Sigmoid colon (tissue), 7 donors: ENCODE data around the gene MDK. TPM values are rescaled to one million over a fixed set of nuclear protein-coding genes. Genes with fewer than 3 reads are reported as not detected.

Source experiments
- DNase-seq: peaks from one replicate; pipeline ENCODE4 v3.0.0-alpha.2; 2019
- H3K27ac ChIP-seq, 4 donors: fragments of 200-600 bp; sonication (generic); one replicate each; pipeline ENCODE4 v1.5.1; 2016 to 2019; ENCODE audit warnings: mild to moderate bottlenecking in 1 of 4
- H3K27me3 ChIP-seq, 3 donors: fragments of 200-600 bp; sonication (generic); one replicate each; pipeline ENCODE4 v1.5.1; 2019; ENCODE audit warnings: mild to moderate bottlenecking in 1 of 3
- H3K36me3 ChIP-seq, 4 donors: fragments of 200-600 bp; sonication (generic); one replicate each; pipeline ENCODE4 v1.5.1; 2016 to 2019
- H3K4me1 ChIP-seq, 4 donors: fragments of 200-600 bp; sonication (generic); one replicate each; pipeline ENCODE4 v1.5.1; 2017 to 2019
- H3K4me3 ChIP-seq, 4 donors: fragments of 200-600 bp; sonication (generic); one replicate each; pipeline ENCODE4 v1.5.1; 2017 to 2019; ENCODE audit warnings: mild to moderate bottlenecking in 2 of 4, moderate library complexity in 1 of 4
- H3K9me3 ChIP-seq, 4 donors: fragments of 200-600 bp in 3 of 4; sonication (generic) in 3 of 4; one replicate each; pipeline versions ENCODE4 v1.5.1 to v1.6.1; 2013 to 2019
- EP300 ChIP-seq, 4 donors: sonication (generic); formaldehyde crosslinking; IDR thresholded peaks; one replicate each; pipeline ENCODE4 v1.6.1; 2017; ENCODE audit warnings: antibody characterized with exemption in 4 of 4
- POLR2A ChIP-seq, 2 donors: fragments of 450-650 bp; IDR thresholded peaks; one replicate each; pipeline ENCODE4 v1.6.1; 2016; ENCODE audit warnings: antibody characterized with exemption in 2 of 2, mild to moderate bottlenecking in 2 of 2, moderate library complexity in 2 of 2
- POLR2AphosphoS5 ChIP-seq, 4 donors: sonication (generic); formaldehyde crosslinking; IDR thresholded peaks; one replicate each; pipeline ENCODE4 v1.6.1; 2017; ENCODE audit warnings: antibody characterized with exemption in 4 of 4
- WGBS, 2 donors: extraction: QIAGEN DNeasy Blood & Tissue Kit; methylation state at CpG; one replicate each; pipeline ENCODE4 v1.1.7; 2013; 5-methylcytosine and 5-hydroxymethylcytosine counted together
- intact Hi-C: fragments of 100-400 bp; cut with DNase I; formaldehyde crosslinking; loops from one replicate; pipeline ENCODE4 v1.15.1; 2023
- polyA plus RNA-seq, 3 donors: library from polyadenylated mRNA; stranded (reverse); fragments of 200-250 nt; gene quantifications; one replicate each; pipeline ENCODE4 v1.2.3, GENCODE V29; 2013
- total RNA-seq, 4 donors: library from RNA; depleted of rRNA; stranded (reverse); fragments of >200 nt; gene quantifications; one replicate each; pipeline ENCODE4 v1.1.0, GENCODE V29; 2016
- TF ChIP-seq, protein P1 (sequence below), 4 experiments: fragments of 450-650 bp in 3 of 4; fragments of 200-600 bp in 1 of 4; IDR thresholded peaks; one replicate each; pipeline ENCODE4 v1.5.1; 2016 to 2019; ENCODE audit warnings: antibody characterized with exemption in 4 of 4, mild to moderate bottlenecking in 3 of 4, moderate library complexity in 2 of 4
- donor health status: healthy with polysubstance abuse.
- donor health status: Bipolar disorder and iron deficiency.
- donor health status: healthy.

Gene MDK
- total and polyA plus RNA-seq, 7 donors, result 10.7 to 403 (median 49.9) TPM

DNA sequence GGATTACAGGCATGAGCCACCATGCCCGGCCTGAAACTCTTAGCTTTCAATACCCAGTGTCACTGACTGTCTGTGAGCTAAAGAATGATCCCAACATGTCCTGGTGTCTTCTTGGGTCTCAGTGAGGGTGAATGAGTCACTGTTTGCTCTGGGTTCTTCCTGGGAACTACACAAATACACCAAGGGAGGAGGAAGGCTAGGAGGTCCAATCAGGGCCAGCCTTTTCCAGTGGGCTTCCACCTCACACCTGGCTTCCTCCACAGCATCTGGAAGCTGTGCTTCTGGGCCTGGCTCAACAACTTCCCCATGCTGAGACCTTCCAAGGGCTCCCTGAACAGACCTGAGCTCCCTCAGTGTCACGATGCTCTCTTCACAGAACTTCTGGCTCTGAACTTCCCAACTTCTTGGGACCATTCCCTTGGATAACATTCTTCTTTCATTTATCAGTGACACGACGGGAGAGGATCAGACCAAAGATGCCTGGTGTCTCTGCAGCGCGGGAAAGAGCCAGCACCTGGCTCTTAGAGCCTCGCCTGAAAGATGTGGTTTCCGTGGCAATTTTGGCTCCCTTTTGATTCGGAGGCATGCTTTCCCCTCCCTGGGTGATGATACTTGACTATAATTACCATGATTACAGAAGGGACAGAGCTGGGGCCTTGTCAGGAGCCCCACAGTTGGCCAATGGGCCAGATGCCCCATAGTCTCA, 32.4 kb downstream of the MDK start:
- Histone ChIP-seq H3K36me3 (peaks cover 11 to 66% (median 31%) of the 10 kb centered on the region in 4 donors), H3K27ac (no peak overlapping the region), H3K4me3 (no peak overlapping the region), H3K9me3 (no peaks in the 10 kb centered on the region), H3K27me3 (no peaks in the 10 kb centered on the region), H3K4me1 (no peaks in the 10 kb centered on the region)
- TF ChIP-seq EP300 (IDR thresholded peaks at IDR 0.05), result no peak
- no peak for TF ChIP-seq POLR2A (IDR thresholded peaks at IDR 0.05)
- TF ChIP-seq, protein P1, sequence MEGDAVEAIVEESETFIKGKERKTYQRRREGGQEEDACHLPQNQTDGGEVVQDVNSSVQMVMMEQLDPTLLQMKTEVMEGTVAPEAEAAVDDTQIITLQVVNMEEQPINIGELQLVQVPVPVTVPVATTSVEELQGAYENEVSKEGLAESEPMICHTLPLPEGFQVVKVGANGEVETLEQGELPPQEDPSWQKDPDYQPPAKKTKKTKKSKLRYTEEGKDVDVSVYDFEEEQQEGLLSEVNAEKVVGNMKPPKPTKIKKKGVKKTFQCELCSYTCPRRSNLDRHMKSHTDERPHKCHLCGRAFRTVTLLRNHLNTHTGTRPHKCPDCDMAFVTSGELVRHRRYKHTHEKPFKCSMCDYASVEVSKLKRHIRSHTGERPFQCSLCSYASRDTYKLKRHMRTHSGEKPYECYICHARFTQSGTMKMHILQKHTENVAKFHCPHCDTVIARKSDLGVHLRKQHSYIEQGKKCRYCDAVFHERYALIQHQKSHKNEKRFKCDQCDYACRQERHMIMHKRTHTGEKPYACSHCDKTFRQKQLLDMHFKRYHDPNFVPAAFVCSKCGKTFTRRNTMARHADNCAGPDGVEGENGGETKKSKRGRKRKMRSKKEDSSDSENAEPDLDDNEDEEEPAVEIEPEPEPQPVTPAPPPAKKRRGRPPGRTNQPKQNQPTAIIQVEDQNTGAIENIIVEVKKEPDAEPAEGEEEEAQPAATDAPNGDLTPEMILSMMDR (IDR thresholded peaks at IDR 0.05), result no peak
- no peak for TF ChIP-seq POLR2AphosphoS5 (IDR thresholded peaks at IDR 0.05)
- 85 to 96% methylated on average over 9 of the region's 9 CpGs for WGBS, 2 donors
- no peak for DNase-seq
- intact Hi-C loops, result no loop called here

DNA sequence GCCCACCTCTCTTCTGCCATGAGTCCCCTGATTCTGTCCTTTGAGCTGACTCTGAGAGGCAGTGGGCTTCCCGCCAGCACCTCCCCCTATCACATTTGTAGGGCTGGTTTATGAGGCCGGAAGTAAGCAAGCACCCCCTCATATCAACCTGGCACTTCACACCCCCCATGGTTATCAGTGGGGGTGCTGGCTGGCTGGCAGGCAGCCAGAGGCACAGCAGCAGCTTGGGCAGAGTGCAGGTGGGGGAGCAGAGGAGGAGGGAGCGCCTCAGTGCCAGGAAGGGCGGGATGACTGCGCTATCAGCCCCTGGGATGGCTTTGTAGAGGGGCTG, 33.0 kb downstream of the MDK start:
- intact Hi-C loops, result no loop called here
- H3K27ac ChIP-seq, result no peak overlapping the region
- 87 to 96% methylated on average over 5 of the region's 5 CpGs for WGBS, 2 donors
- H3K4me3 ChIP-seq, result no peak overlapping the region
- no peaks in the 10 kb centered on the region for H3K27me3 ChIP-seq
- no peaks in the 10 kb centered on the region for H3K9me3 ChIP-seq
- no peaks in the 10 kb centered on the region for H3K4me1 ChIP-seq
- no peak for DNase-seq
- peaks cover 11 to 61% (median 30%) of the 10 kb centered on the region in 4 donors for H3K36me3 ChIP-seq
- no peak for TF ChIP-seq POLR2A (IDR thresholded peaks at IDR 0.05)
- TF ChIP-seq EP300 (IDR thresholded peaks at IDR 0.05), result no peak
- TF ChIP-seq, protein P1 (IDR thresholded peaks at IDR 0.05), result no peak
- no peak for TF ChIP-seq POLR2AphosphoS5 (IDR thresholded peaks at IDR 0.05)

DNA sequence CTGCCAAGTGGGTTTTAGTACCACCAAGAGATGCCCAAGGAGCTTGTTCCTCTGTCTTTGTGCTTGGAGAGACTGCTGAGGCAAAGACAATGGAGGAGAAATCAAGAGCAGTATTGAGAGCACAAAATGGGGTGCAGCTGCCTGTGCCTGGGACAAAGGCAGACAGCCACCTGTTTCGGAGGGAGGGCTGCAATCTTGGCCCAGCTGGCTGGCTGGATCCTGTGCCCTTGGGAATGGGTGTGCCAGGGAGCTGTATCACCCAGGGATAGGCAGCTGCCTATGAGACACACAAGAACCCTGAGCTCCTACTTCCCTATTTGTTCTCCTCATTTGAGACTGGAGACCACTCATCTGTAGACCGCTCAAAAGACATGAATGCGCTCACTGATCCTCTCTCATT, 33.4 kb downstream of the MDK start:
- intact Hi-C loops, result no loop called here
- WGBS, 2 donors, result 62% methylated on average over 3 of the region's 3 CpGs
- H3K9me3 ChIP-seq, result no peaks in the 10 kb centered on the region
- H3K36me3 ChIP-seq, result peaks cover 11 to 56% (median 27%) of the 10 kb centered on the region in 4 donors
- no peaks in the 10 kb centered on the region for H3K4me1 ChIP-seq
- H3K4me3 ChIP-seq, result no peak overlapping the region
- TF ChIP-seq POLR2AphosphoS5 (IDR thresholded peaks at IDR 0.05) (no peak), POLR2A (IDR thresholded peaks at IDR 0.05) (no peak)
- TF ChIP-seq, protein P1 (IDR thresholded peaks at IDR 0.05), result no peak
- DNase-seq, result no peak
- no peaks in the 10 kb centered on the region for H3K27me3 ChIP-seq
- no peak overlapping the region for H3K27ac ChIP-seq

DNA sequence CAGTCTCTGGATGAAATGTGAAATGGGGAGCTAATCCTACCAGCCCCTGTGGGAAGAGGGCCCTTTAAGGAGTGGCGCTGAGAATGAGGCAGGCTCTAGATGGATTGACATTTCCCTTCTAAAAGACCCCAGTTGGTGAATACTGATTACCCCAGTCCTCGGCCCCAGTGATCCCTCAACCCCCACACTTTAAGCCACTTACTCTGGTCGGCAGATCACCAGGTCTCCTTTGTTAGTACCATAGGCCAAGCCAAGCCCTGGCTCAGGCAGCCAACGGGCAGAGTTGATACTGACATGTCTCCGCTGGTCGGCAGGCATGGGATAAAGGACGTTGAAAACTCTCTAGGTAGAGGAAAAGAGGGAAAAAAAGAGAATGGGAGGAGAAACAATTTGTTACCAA, 36.2 kb downstream of the MDK start:
- Histone ChIP-seq H3K4me3 (no peak overlapping the region), H3K27ac (no peak overlapping the region), H3K27me3 (no peaks in the 10 kb centered on the region), H3K4me1 (no peaks in the 10 kb centered on the region), H3K36me3 (peaks cover 11 to 64% (median 30%) of the 10 kb centered on the region in 4 donors), H3K9me3 (no peaks in the 10 kb centered on the region)
- intact Hi-C loops, result no loop called here
- 91 to 94% methylated on average over 7 of the region's 7 CpGs for WGBS, 2 donors
- DNase-seq, result no peak
- TF ChIP-seq, protein P1 (IDR thresholded peaks at IDR 0.05), result no peak
- no peak for TF ChIP-seq POLR2A (IDR thresholded peaks at IDR 0.05)
- no peak for TF ChIP-seq EP300 (IDR thresholded peaks at IDR 0.05)
- TF ChIP-seq POLR2AphosphoS5 (IDR thresholded peaks at IDR 0.05), result no peak

DNA sequence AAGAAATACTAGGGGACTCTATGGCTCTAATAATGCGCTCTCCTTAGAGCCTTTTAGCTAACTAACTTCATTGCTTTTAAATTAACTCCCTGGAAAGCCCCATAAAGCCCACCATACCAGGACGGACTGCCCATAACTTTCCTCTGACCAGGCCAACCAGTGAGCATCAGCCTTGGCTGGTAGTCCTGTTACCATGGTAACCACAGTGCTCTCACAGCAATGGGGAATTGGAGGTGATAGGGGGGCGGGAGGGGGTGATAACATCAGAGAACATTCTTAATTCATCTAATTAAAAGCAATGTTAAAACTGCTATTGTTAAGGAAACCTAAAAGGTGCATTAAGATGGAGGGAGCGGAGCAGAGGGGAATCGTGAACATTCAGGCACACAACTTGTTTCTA, 37.3 kb downstream of the MDK start:
- WGBS, 2 donors, result 95 to 98% methylated on average over 5 of the region's 5 CpGs
- intact Hi-C loops, result no loop called here
- no peaks in the 10 kb centered on the region for H3K27me3 ChIP-seq
- H3K4me3 ChIP-seq, result no peak overlapping the region
- no peaks in the 10 kb centered on the region for H3K4me1 ChIP-seq
- H3K27ac ChIP-seq, result no peak overlapping the region
- H3K9me3 ChIP-seq, result no peaks in the 10 kb centered on the region
- DNase-seq, result no peak
- TF ChIP-seq POLR2AphosphoS5 (IDR thresholded peaks at IDR 0.05) (no peak), POLR2A (IDR thresholded peaks at IDR 0.05) (no peak), EP300 (IDR thresholded peaks at IDR 0.05) (no peak)
- TF ChIP-seq, protein P1 (IDR thresholded peaks at IDR 0.05), result no peak
- H3K36me3 ChIP-seq, result peaks cover 11 to 56% (median 30%) of the 10 kb centered on the region in 4 donors
